ENCODE measurements around the gene ANKRD30A.
"Not testable (repeated sequence)": the region's sequence is repeated elsewhere in the genome, so short reads cannot be mapped to it uniquely, and the experiment has no call there.

Gene ANKRD30A

DNA sequence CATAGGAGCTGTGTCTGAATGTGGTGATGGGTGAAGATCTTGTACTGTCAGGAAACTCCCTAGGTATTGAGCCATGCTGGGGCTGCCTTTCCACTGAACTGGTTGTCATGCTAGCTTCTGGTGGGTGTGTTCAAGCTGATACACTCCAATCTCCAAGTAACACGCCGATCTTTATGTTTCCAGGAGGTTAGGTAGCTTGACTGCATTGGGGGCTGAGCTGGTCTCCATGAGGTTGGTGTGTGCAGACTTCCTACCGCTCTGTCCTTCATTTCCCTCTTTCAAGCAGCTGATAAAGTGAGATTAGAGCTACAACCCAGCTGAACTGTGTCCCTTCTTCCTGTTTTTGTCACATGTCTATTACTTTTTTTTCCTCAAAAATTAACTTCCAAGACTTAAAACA, 265.5 kb downstream of the ANKRD30A start:
- no peak overlapping the region for H3K9ac ChIP-seq (ENCODE audit: low read depth, low read length)
- H3K36me3 ChIP-seq (ENCODE audit: insufficient read depth, low read depth, low read length) = no peaks in the 10 kb centered on the region
- H3K27ac ChIP-seq (ENCODE audit: low read length) = no peak overlapping the region
- peaks cover 11% of the 10 kb centered on the region; the same call in 1 of the 2 replicates for H3K4me1 ChIP-seq (ENCODE audit: insufficient read depth, low read length)
- no peaks in the 10 kb centered on the region for H3K9me3 ChIP-seq (ENCODE audit: insufficient read depth, low read depth, low read length)
- H3K27me3 ChIP-seq (ENCODE audit: insufficient read depth, low read length) = no peaks in the 10 kb centered on the region
- no peak overlapping the region for H3K4me3 ChIP-seq (ENCODE audit: low read length)

DNA sequence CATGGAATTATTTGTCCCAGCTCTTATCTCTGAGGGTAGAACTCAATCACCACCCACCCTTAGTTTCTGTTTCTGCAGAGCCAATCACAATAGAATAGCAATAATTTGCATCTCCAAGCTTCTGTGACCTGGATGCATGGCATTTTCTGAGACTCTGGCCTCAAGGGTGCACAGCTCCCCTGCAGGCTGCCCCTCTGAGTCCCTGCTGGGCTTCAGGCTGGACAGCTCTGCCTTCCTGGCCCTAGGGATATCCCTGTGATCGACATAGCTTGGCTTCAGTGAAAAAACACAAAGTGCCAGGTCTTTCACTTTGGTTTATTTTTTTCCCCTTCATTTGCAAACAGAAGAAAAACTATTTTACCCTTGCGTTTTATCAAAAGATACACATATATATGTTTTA, 275.4 kb downstream of the ANKRD30A start:
- H3K4me1 ChIP-seq (ENCODE audit: insufficient read depth, low read length); H3K4me3 ChIP-seq (ENCODE audit: low read length); H3K9me3 ChIP-seq (ENCODE audit: insufficient read depth, low read depth, low read length); H3K36me3 ChIP-seq (ENCODE audit: insufficient read depth, low read depth, low read length); H3K27ac ChIP-seq (ENCODE audit: low read length); H3K27me3 ChIP-seq (ENCODE audit: insufficient read depth, low read length); H3K9ac ChIP-seq (ENCODE audit: low read depth, low read length): not testable (repeated sequence)

DNA sequence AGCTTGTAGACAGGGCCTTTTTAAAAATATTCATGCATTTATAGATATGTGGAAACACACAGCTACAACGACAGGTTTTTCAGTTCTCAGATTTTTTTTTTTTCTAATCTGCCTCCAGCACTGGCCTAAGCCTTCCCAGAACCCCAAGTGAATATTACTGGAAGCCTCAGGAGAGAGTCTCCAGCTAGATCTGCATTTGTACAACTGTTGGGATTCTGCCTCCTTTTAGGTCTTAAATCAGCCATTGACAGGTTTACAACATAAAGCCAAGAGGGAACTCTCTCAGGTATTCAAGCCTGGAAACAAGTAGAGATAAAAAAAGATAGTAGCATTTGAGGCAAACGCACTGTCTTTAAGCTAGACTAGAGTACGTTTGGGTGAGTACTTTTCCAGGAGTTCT, 275.8 kb downstream of the ANKRD30A start:
- Histone ChIP-seq H3K9ac (ENCODE audit: low read depth, low read length) (no peak overlapping the region), H3K27me3 (ENCODE audit: insufficient read depth, low read length) (no peaks in the 10 kb centered on the region), H3K4me1 (ENCODE audit: insufficient read depth, low read length) (no peaks in the 10 kb centered on the region), H3K9me3 (ENCODE audit: insufficient read depth, low read depth, low read length) (peaks cover 3% of the 10 kb centered on the region; the same call in 1 of the 2 replicates), H3K4me3 (ENCODE audit: low read length) (no peak overlapping the region), H3K36me3 (ENCODE audit: insufficient read depth, low read depth, low read length) (no peaks in the 10 kb centered on the region), H3K27ac (ENCODE audit: low read length) (no peak overlapping the region)

DNA sequence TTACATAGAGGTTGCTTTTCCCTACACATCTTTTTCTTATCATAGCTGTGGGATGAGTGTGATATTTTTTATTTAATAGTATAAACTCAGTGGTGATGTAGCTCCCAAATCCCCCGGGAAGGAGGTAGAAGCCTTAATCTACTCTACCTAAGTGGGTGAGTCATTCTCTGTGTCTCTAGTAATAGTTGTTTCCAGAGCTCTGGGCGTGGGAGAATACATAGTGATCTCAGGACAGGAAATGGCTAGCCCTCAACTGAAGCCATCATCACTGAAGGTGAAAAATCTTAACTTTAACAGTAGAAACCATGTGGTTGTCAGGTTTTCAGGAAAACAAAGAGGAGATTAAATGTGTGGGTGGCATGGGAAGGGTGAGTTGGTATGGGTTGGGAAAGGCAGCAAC, 278.4 kb downstream of the ANKRD30A start:
- no peaks in the 10 kb centered on the region for H3K27me3 ChIP-seq (ENCODE audit: insufficient read depth, low read length)
- H3K36me3 ChIP-seq (ENCODE audit: insufficient read depth, low read depth, low read length) = no peaks in the 10 kb centered on the region
- H3K4me1 ChIP-seq (ENCODE audit: insufficient read depth, low read length) = no peaks in the 10 kb centered on the region
- no peak overlapping the region for H3K9ac ChIP-seq (ENCODE audit: low read depth, low read length)
- H3K27ac ChIP-seq (ENCODE audit: low read length) = no peak overlapping the region
- peaks cover 3% of the 10 kb centered on the region; the same call in 1 of the 2 replicates for H3K9me3 ChIP-seq (ENCODE audit: insufficient read depth, low read depth, low read length)
- no peak overlapping the region for H3K4me3 ChIP-seq (ENCODE audit: low read length)

All from iPS-20b (cell line).